T-cell (primary cell): ENCODE results near the gene CUX1. TPM values are rescaled to one million over a fixed set of nuclear protein-coding genes. Genes with fewer than 3 reads are reported as not detected.
A peak's percentile ranks its signal among the peaks of the same experiment; 100 is the strongest.

Experiments
- ATAC-seq, 4 experiments: fragments of 200-7000 bp in 3 of 4; fragments of 150-1000 bp in 1 of 4; cut with Tn5 transposase; replicated peaks in 1 of 4; 1 replicate in 3 of 4; 2 replicates in 1 of 4; pipeline ENCODE4 v1.10.0; 2021; ENCODE audit warnings: moderate library complexity in 3 of 4, mild to moderate bottlenecking in 2 of 4, moderate number of reproducible peaks in 1 of 4
- CTCF ChIA-PET, 2 donors: fragments of 300-600 bp; sonication (Branson Sonifier 250); formaldehyde crosslinking; loops; one replicate each; lab custom pipeline; 2022; ENCODE audit warnings: antibody characterized with exemption in 2 of 2; lab: Charles Lee
- POLR2A ChIA-PET, 2 donors: fragments of 300-600 bp; sonication (Branson Sonifier 250); formaldehyde crosslinking; loops; one replicate each; lab custom pipeline; 2022; ENCODE audit warnings: antibody characterized with exemption in 2 of 2; lab: Charles Lee
- DNase-seq, 35 experiments: peaks; one replicate each; pipeline versions ENCODE4 v3.0.0 to v3.0.0-alpha.2; 2013 to 2023
- H3K27ac ChIP-seq: one replicate; pipeline ENCODE4 v1.5.1; 2013; ENCODE audit warnings: low read length
- H3K27me3 ChIP-seq, 2 experiments: replicated peaks in 1 of 2; 1 replicate in 1 of 2; 2 replicates in 1 of 2; pipeline versions ENCODE4 v1.6.1 to v1.7.0; 2013; ENCODE audit warnings: low read length in 1 of 2, mixed read lengths in 1 of 2; ENCODE audit not compliant: control insufficient read depth in 2 of 2, insufficient read depth in 2 of 2; ENCODE audit errors: extremely low read depth in 1 of 2
- H3K36me3 ChIP-seq, 2 donors: 1 replicate in 1 of 2; 2 replicates in 1 of 2; pipeline versions ENCODE4 v1.6.1 to v1.7.0; 2013; ENCODE audit warnings: low read length in 1 of 2; ENCODE audit not compliant: control insufficient read depth in 2 of 2, insufficient read depth in 1 of 2; ENCODE audit errors: extremely low read depth in 1 of 2
- H3K4me1 ChIP-seq, 2 experiments: 1 replicate in 1 of 2; 2 replicates in 1 of 2; pipeline versions ENCODE4 v1.6.1 to v1.7.0; 2013; ENCODE audit warnings: low read length in 2 of 2, mixed read lengths in 1 of 2; ENCODE audit not compliant: insufficient read depth in 2 of 2, control insufficient read depth in 1 of 2; ENCODE audit errors: extremely low read depth in 1 of 2
- H3K4me3 ChIP-seq, 2 donors: 1 replicate in 1 of 2; 2 replicates in 1 of 2; pipeline versions ENCODE4 v1.5.1 to v1.7.0; 2013; ENCODE audit warnings: mild to moderate bottlenecking in 2 of 2, low read length in 1 of 2, moderate library complexity in 1 of 2; ENCODE audit not compliant: control insufficient read depth in 1 of 2; ENCODE audit errors: extremely low read depth in 1 of 2
- H3K9me3 ChIP-seq: 2 replicates; pipeline ENCODE4 v1.7.0; 2013
- H3K27ac Mint-ChIP-seq, 2 donors: one replicate each; pipeline ENCODE4 v1.8.0; 2020 to 2021; ENCODE audit warnings: mild to moderate bottlenecking in 2 of 2, mixed read lengths in 2 of 2
- H3K27me3 Mint-ChIP-seq, 2 donors: one replicate each; pipeline ENCODE4 v1.8.0; 2021 to 2022; ENCODE audit warnings: mixed read lengths in 2 of 2
- H3K36me3 Mint-ChIP-seq: one replicate; pipeline ENCODE4 v1.8.0; 2021; ENCODE audit warnings: mixed read lengths
- H3K4me1 Mint-ChIP-seq, 3 donors: one replicate each; pipeline ENCODE4 v1.8.0; 2020 to 2022; ENCODE audit warnings: mixed read lengths in 3 of 3, mild to moderate bottlenecking in 1 of 3
- H3K4me3 Mint-ChIP-seq, 3 donors: one replicate each; pipeline ENCODE4 v1.8.0; 2020 to 2022; ENCODE audit warnings: mild to moderate bottlenecking in 3 of 3, mixed read lengths in 3 of 3, moderate library complexity in 3 of 3
- H3K9me3 Mint-ChIP-seq, 3 donors: one replicate each; pipeline ENCODE4 v1.8.0; 2020 to 2022; ENCODE audit warnings: mixed read lengths in 3 of 3
- WGBS: methylation state at CpG from one replicate; pipeline ENCODE4 v1.1.5; 2013; ENCODE audit warnings: missing lambda C conversion rate; ENCODE audit not compliant: insufficient coverage; 5-methylcytosine and 5-hydroxymethylcytosine counted together
- total RNA-seq, 35 experiments: library from RNA in 6 of 35; stranded (reverse) in 6 of 35; fragments of 120-200 nt in 1 of 35; gene quantifications; one replicate each; pipeline versions ENCODE4 v1.2.1 to v1.2.4 and lab custom pipeline; 2013 to 2026

The CUX1 gene
- total RNA-seq, 5 donors from 2014 or later (not counting 1 experiment from before 2014, with no cell fraction given), result 36.9 to 50.2 (median 42.8) TPM

- Mint-ChIP-seq H3K36me3 (no peaks in the 10 kb centered on the region), H3K27me3 (no peaks in the 10 kb centered on the region), H3K4me3 (no peak overlapping the region), H3K9me3 (no peaks in the 10 kb centered on the region), H3K27ac (no peak overlapping the region), H3K4me1 (peaks cover 0 to 3% (median 0%) of the 10 kb centered on the region in 3 donors)
- Histone ChIP-seq H3K27ac (no peak overlapping the region), H3K36me3 (no peaks in the 10 kb centered on the region), H3K4me1 (peaks cover 0 to 5% of the 10 kb centered on the region in 2 experiments), H3K4me3 (no peak overlapping the region), H3K9me3 (no peaks in the 10 kb centered on the region), H3K27me3 (peaks cover 0 to 3% of the 10 kb centered on the region in 2 experiments)
- ChIA-PET CTCF (interaction anchor here in 1 of 2 donors (1.1 to 3.7 kb wide), 2 partner anchors 8 to 671 kb away, joined by 3 to 20 read pairs; no protein-coding TSS in a partner anchor), POLR2A (no interaction called here)
- 78% methylated on average over 12 of the region's 23 CpGs for WGBS
- no peak for DNase-seq
- ATAC-seq, result no peak
Observed at GRCh38 chr7:102273749-102274712, 456.6 kb downstream of the CUX1 start.

GRCh38 chr7:102275123-102275703 is 457.8 kb downstream of the CUX1 start:
- Histone ChIP-seq H3K36me3 (no peaks in the 10 kb centered on the region), H3K9me3 (no peaks in the 10 kb centered on the region), H3K27ac (no peak overlapping the region), H3K4me1 (peaks cover 0 to 12% of the 10 kb centered on the region in 2 experiments), H3K27me3 (peaks cover 0 to 1% of the 10 kb centered on the region in 2 experiments), H3K4me3 (no peak overlapping the region)
- DNase-seq (no peak), ATAC-seq (no peak)
- Mint-ChIP-seq H3K4me1 (peaks cover 3 to 9% (median 6%) of the 10 kb centered on the region in 3 donors), H3K27me3 (no peaks in the 10 kb centered on the region), H3K27ac (no peak overlapping the region), H3K9me3 (no peaks in the 10 kb centered on the region), H3K36me3 (no peaks in the 10 kb centered on the region), H3K4me3 (no peak overlapping the region)
- 91% methylated on average over 8 of the region's 10 CpGs for WGBS
- ChIA-PET CTCF (no interaction called here), POLR2A (no interaction called here)

- WGBS, result 80% methylated on average over 7 of the region's 10 CpGs
- Mint-ChIP-seq H3K36me3 (no peaks in the 10 kb centered on the region), H3K27ac (no peak overlapping the region), H3K4me3 (no peak overlapping the region), H3K9me3 (no peaks in the 10 kb centered on the region), H3K4me1 (peaks cover 3 to 6% (median 6%) of the 10 kb centered on the region in 3 donors), H3K27me3 (no peaks in the 10 kb centered on the region)
- CTCF ChIA-PET, result interaction anchor here (0.6 kb wide), 2 partner anchors 114 kb away, joined by 3 to 4 read pairs; no protein-coding TSS in a partner anchor
- H3K27ac ChIP-seq, result no peak overlapping the region
- no peak overlapping the region for H3K4me3 ChIP-seq
- H3K27me3 ChIP-seq, result no peaks in the 10 kb centered on the region
- no peaks in the 10 kb centered on the region for H3K9me3 ChIP-seq
- ATAC-seq, result no peak
- H3K4me1 ChIP-seq, result peaks cover 0 to 6% of the 10 kb centered on the region in 2 experiments
- POLR2A ChIA-PET, result no interaction called here
- no peaks in the 10 kb centered on the region for H3K36me3 ChIP-seq
- no peak for DNase-seq
Observed at GRCh38 chr7:102277901-102278300, 460.5 kb downstream of the CUX1 start.

- ChIA-PET CTCF (interaction anchor here (1.4 to 2.7 kb wide), 2 partner anchors 111 to 112 kb away, joined by 5 to 6 read pairs; no protein-coding TSS in a partner anchor), POLR2A (no interaction called here)
- H3K27me3 ChIP-seq, result peaks cover 0 to under 1% of the 10 kb centered on the region in 2 experiments
- DNase-seq, result peak in 33 of 35 experiments; percentile 19 to 74 (median 49)
- no peak overlapping the region for H3K4me3 ChIP-seq
- peak; percentile 79 to 90 (median 84) for ATAC-seq
- 58% methylated on average over 17 of the region's 23 CpGs for WGBS
- H3K9me3 ChIP-seq, result no peaks in the 10 kb centered on the region
- Mint-ChIP-seq H3K9me3 (no peaks in the 10 kb centered on the region), H3K27ac (no peak overlapping the region), H3K36me3 (no peaks in the 10 kb centered on the region), H3K4me1 (peaks cover 7 to 14% (median 10%) of the 10 kb centered on the region in 3 donors), H3K27me3 (no peaks in the 10 kb centered on the region), H3K4me3 (no peak overlapping the region)
- no peak overlapping the region for H3K27ac ChIP-seq
- H3K36me3 ChIP-seq, result no peaks in the 10 kb centered on the region
- peaks cover 0 to 11% of the 10 kb centered on the region in 2 experiments for H3K4me1 ChIP-seq
Observed at GRCh38 chr7:102279537-102280400, 462.3 kb downstream of the CUX1 start.

GRCh38 chr7:102280521-102280920 is 463.1 kb downstream of the CUX1 start:
- ChIA-PET POLR2A (no interaction called here), CTCF (interaction anchor here (0.5 to 2.7 kb wide), 4 partner anchors 111 to 168 kb away, joined by 4 to 6 read pairs (median 5); no protein-coding TSS in a partner anchor)
- peaks cover 0 to 8% of the 10 kb centered on the region in 2 experiments for H3K27me3 ChIP-seq
- H3K4me1 Mint-ChIP-seq, result peaks cover 15 to 21% (median 18%) of the 10 kb centered on the region in 3 donors
- no peak overlapping the region for H3K27ac Mint-ChIP-seq
- no peak for DNase-seq
- WGBS, result 88% methylated on average over 5 of the region's 5 CpGs
- H3K36me3 Mint-ChIP-seq, result no peaks in the 10 kb centered on the region
- H3K27me3 Mint-ChIP-seq, result no peaks in the 10 kb centered on the region
- no peak overlapping the region for H3K4me3 Mint-ChIP-seq
- H3K4me3 ChIP-seq, result no peak overlapping the region
- no peaks in the 10 kb centered on the region for H3K36me3 ChIP-seq
- H3K4me1 ChIP-seq, result peaks cover 0 to 19% of the 10 kb centered on the region in 2 experiments
- H3K9me3 Mint-ChIP-seq, result no peaks in the 10 kb centered on the region
- no peaks in the 10 kb centered on the region for H3K9me3 ChIP-seq
- no peak for ATAC-seq
- no peak overlapping the region for H3K27ac ChIP-seq
